NCI-H2081 (cell line): ENCODE data around the gene TLE3.
A peak's percentile ranks its signal among the peaks of the same experiment; 100 is the strongest.

Source experiments
- DNase-seq, 2 experiments: peaks; one replicate each; lab custom pipeline; 2025; lab: John Stamatoyannopoulos, UW

Gene TLE3

GRCh38 chr15:70047386-70048197 lies 50.1 kb downstream of the TLE3 start:
- DNase-seq = no peak

- no peak for DNase-seq
Observed at GRCh38 chr15:70046679-70047369, 50.9 kb downstream of the TLE3 start.

- DNase-seq = no peak
Observed at GRCh38 chr15:70045045-70045444, 52.7 kb downstream of the TLE3 start.

- no peak for DNase-seq
Observed at GRCh38 chr15:70044168-70044567, 53.5 kb downstream of the TLE3 start.

GRCh38 chr15:70043590-70043989 lies 54.1 kb downstream of the TLE3 start:
- no peak for DNase-seq

- DNase-seq = no peak
Observed at GRCh38 chr15:70042553-70043214, 55.0 kb downstream of the TLE3 start.

- no peak for DNase-seq
Observed at GRCh38 chr15:70039917-70040316, 57.8 kb downstream of the TLE3 start.

GRCh38 chr15:70038730-70039392 lies 58.9 kb downstream of the TLE3 start:
- DNase-seq = no peak

GRCh38 chr15:70037292-70037640 lies 60.5 kb downstream of the TLE3 start:
- DNase-seq = no peak

- peak in 1 of 2 experiments; percentile 14 for DNase-seq
Observed at GRCh38 chr15:70036585-70037291, 61.0 kb downstream of the TLE3 start.

GRCh38 chr15:70035719-70036077 lies 62.0 kb downstream of the TLE3 start:
- DNase-seq = no peak

- DNase-seq = no peak
Observed at GRCh38 chr15:70035051-70035718, 62.5 kb downstream of the TLE3 start.

GRCh38 chr15:70034596-70034995 lies 63.1 kb downstream of the TLE3 start:
- no peak for DNase-seq

- no peak for DNase-seq
Observed at GRCh38 chr15:70034141-70034540, 63.6 kb downstream of the TLE3 start.

GRCh38 chr15:70033529-70034140 lies 64.1 kb downstream of the TLE3 start:
- DNase-seq = peak; percentile 86 to 92

GRCh38 chr15:70033109-70033508 lies 64.6 kb downstream of the TLE3 start:
- DNase-seq = no peak

GRCh38 chr15:70032509-70032908 lies 65.2 kb downstream of the TLE3 start:
- DNase-seq = no peak

- no peak for DNase-seq
Observed at GRCh38 chr15:70031713-70032112, 66.0 kb downstream of the TLE3 start.

- DNase-seq = no peak
Observed at GRCh38 chr15:70031261-70031660, 66.5 kb downstream of the TLE3 start.

GRCh38 chr15:70030851-70031250 lies 66.9 kb downstream of the TLE3 start:
- no peak for DNase-seq

- no peak for DNase-seq
Observed at GRCh38 chr15:70029297-70029701, 68.4 kb downstream of the TLE3 start.
